ENCODE measurements around the gene KCNK18. TPM values are rescaled to one million over a fixed set of nuclear protein-coding genes. Genes with fewer than 3 reads are reported as not detected.
A peak's percentile ranks its signal among the peaks of the same experiment; 100 is the strongest.

KCNK18 gene
- total RNA-seq, 1 experiment from 2014 or later: not detected

DNA sequence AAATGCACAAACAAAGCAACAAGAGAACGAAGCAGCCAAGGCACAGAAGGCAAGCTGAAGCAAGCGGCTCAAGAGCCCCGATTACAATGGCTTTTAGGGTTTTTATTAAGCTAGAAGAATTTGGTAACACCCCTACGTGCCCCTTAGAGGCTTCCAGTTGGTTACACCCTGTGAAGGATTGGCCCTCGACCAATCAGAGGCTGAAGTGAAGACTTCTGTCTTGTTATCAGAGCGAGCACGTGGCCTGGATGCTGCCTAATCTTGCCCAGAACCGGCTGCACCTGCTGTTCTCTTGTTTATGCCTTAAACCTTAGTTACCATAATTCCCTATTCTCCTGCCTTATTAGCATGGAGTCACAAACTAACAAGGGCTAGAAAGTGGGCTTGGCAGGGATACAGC lies 21.4 kb downstream of the KCNK18 start:
- intact Hi-C loops (cut with micrococcal nuclease): loop anchor here (5.0 to 10.0 kb wide), 2 partner anchors 256 to 1024 kb away; no protein-coding TSS in a partner anchor
- ChIA-PET CTCF (interaction anchor here (0.9 to 7.2 kb wide), 6 partner anchors 11 to 99 kb away, joined by 4 to 170 read pairs (median 26); no protein-coding TSS in a partner anchor), POLR2A (interaction anchor here (4.1 kb wide), 1 partner anchor 98 kb away, joined by 53 read pairs; no protein-coding TSS in a partner anchor)
- no peak overlapping the region for H3K27ac Mint-ChIP-seq (ENCODE audit: low read depth, unreplicated experiment)
- BruUV-seq (replicated peaks): no TSS peak
- no peaks in the 10 kb centered on the region for H3K4me1 Mint-ChIP-seq (ENCODE audit: insufficient read depth, unreplicated experiment)
- DNase-seq (ENCODE audit: unreplicated experiment): no peak
- TF ChIP-seq, protein P1, sequence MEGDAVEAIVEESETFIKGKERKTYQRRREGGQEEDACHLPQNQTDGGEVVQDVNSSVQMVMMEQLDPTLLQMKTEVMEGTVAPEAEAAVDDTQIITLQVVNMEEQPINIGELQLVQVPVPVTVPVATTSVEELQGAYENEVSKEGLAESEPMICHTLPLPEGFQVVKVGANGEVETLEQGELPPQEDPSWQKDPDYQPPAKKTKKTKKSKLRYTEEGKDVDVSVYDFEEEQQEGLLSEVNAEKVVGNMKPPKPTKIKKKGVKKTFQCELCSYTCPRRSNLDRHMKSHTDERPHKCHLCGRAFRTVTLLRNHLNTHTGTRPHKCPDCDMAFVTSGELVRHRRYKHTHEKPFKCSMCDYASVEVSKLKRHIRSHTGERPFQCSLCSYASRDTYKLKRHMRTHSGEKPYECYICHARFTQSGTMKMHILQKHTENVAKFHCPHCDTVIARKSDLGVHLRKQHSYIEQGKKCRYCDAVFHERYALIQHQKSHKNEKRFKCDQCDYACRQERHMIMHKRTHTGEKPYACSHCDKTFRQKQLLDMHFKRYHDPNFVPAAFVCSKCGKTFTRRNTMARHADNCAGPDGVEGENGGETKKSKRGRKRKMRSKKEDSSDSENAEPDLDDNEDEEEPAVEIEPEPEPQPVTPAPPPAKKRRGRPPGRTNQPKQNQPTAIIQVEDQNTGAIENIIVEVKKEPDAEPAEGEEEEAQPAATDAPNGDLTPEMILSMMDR (IDR thresholded peaks at IDR 0.05; ENCODE audit: unreplicated experiment): no peak
- H3K9me3 Mint-ChIP-seq (ENCODE audit: unreplicated experiment): no peaks in the 10 kb centered on the region
- peaks cover 6% of the 10 kb centered on the region for H3K36me3 Mint-ChIP-seq (ENCODE audit: insufficient read depth, unreplicated experiment)
- peaks cover 14% of the 10 kb centered on the region for H3K27me3 Mint-ChIP-seq (ENCODE audit: insufficient read depth, unreplicated experiment)
- no peak overlapping the region for H3K4me3 Mint-ChIP-seq (ENCODE audit: unreplicated experiment)

DNA sequence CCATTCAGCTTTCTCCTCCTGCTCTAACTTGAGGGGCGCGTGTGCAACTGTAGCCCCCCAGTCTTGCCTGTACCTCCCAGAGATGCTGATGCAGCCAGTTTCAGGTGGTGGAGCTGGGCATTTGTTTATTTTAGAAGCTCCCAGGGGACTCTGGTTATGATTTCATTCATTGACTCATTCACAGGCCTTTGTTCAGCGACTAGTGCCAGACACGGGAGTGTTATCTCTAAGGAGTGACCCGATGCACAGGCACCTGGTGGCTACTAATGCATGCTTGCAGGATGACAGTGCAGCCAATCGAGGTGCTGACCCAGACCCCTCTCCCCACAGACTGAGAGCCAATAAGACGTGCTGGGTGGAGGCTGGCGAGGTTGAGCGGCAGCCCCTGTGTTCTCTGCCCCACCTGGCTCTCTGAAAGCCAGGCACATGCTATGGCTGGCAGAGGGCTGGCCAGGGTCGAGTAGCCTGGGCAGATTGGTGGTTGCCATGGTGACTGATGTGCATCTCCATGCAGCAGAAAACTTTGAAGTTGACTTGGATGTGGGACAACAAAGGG lies 23.9 kb downstream of the KCNK18 start:
- H3K27me3 Mint-ChIP-seq (ENCODE audit: insufficient read depth, unreplicated experiment): no peaks in the 10 kb centered on the region
- DNase-seq (ENCODE audit: unreplicated experiment): peak; percentile 50
- POLR2A ChIA-PET: no interaction called here
- BruUV-seq (replicated peaks): no TSS peak
- no peaks in the 10 kb centered on the region for H3K9me3 Mint-ChIP-seq (ENCODE audit: unreplicated experiment)
- CTCF ChIA-PET: interaction anchor here (0.7 to 7.2 kb wide), 2 partner anchors 96 to 762 kb away, joined by 4 to 170 read pairs; no protein-coding TSS in a partner anchor
- H3K36me3 Mint-ChIP-seq (ENCODE audit: insufficient read depth, unreplicated experiment): peaks cover 6% of the 10 kb centered on the region
- H3K27ac Mint-ChIP-seq (ENCODE audit: low read depth, unreplicated experiment): peak overlapping the region; percentile 89
- TF ChIP-seq, protein P1 (IDR thresholded peaks at IDR 0.05; ENCODE audit: unreplicated experiment): no peak
- intact Hi-C loops (cut with micrococcal nuclease): no loop called here
- H3K4me1 Mint-ChIP-seq (ENCODE audit: insufficient read depth, unreplicated experiment): no peaks in the 10 kb centered on the region
- no peak overlapping the region for H3K4me3 Mint-ChIP-seq (ENCODE audit: unreplicated experiment)

DNA sequence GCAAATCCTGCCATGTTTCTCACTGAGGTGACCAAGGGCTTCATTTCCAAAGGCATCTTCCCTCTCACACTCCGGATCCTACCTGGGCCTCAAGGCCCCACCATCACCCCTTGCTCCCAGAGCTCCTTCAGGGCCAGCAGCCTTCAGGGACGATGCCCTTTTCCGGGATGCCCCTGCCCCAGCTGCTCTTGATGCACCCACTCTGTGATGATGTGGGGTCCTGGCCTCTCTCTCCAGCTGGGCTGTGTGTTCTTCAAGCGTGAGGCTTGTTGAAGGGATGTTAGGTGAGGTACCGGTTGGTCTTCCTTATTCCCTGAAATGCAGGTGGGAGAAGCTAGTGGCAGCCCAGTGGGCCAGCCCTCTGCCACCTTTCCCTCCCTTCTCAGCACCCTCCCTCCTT lies 25.3 kb downstream of the KCNK18 start:
- DNase-seq (ENCODE audit: unreplicated experiment): no peak
- Mint-ChIP-seq H3K9me3 (ENCODE audit: unreplicated experiment) (no peaks in the 10 kb centered on the region), H3K36me3 (ENCODE audit: insufficient read depth, unreplicated experiment) (peaks cover 6% of the 10 kb centered on the region), H3K27ac (ENCODE audit: low read depth, unreplicated experiment) (no peak overlapping the region), H3K4me3 (ENCODE audit: unreplicated experiment) (no peak overlapping the region), H3K27me3 (ENCODE audit: insufficient read depth, unreplicated experiment) (peaks cover 11% of the 10 kb centered on the region), H3K4me1 (ENCODE audit: insufficient read depth, unreplicated experiment) (no peaks in the 10 kb centered on the region)
- intact Hi-C loops (cut with micrococcal nuclease): no loop called here
- POLR2A ChIA-PET: interaction anchor here (0.6 kb wide), 1 partner anchor 47 kb away, joined by 3 read pairs; no protein-coding TSS in a partner anchor
- BruUV-seq (replicated peaks): no TSS peak
- TF ChIP-seq, protein P1 (IDR thresholded peaks at IDR 0.05; ENCODE audit: unreplicated experiment): no peak
- CTCF ChIA-PET: interaction anchor here (2.9 kb wide), 1 partner anchor 97 kb away, joined by 15 read pairs; no protein-coding TSS in a partner anchor

DNA sequence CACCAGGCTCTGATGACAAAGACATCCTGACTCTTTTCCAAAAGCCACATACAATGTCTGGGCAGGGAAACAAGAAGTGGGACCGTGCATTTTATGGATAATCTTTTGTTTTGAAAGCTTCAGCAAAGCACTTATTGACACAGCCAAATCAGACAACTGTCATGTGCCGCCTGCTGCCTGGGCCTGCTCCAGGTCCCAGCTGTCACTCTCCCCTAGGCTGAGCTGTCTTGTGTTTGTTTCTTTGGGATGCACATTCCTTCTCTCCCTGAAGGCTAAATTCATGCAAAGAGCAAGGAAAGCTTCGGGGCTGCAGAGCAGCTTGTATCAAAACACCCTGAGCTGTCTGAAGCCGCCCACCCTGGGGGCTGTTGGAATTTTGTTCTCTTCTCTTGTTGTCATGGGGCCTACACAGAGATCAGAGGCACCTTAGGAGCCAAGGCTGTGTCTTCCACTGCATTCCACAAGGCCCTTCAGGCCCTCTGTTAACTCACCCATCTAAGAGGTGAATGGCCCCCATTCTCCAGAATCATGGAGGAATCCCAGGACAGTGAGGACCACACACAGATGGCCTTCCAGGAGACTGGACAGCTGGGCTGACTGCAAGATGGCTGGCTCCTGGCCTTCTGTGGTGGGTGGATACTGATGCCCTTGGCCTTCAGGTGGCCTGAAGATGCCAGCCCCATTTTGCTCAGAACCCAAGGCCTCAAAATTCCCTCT lies 25.8 kb downstream of the KCNK18 start:
- CTCF ChIA-PET: interaction anchor here (0.9 to 2.9 kb wide), 3 partner anchors 23 to 96 kb away, joined by 3 to 15 read pairs (median 3); no protein-coding TSS in a partner anchor
- no peaks in the 10 kb centered on the region for H3K9me3 Mint-ChIP-seq (ENCODE audit: unreplicated experiment)
- intact Hi-C loops (cut with micrococcal nuclease): no loop called here

More for the DNA sequence above, 25.8 kb downstream of the KCNK18 start:
- DNase-seq (ENCODE audit: unreplicated experiment): no peak
- H3K4me3 Mint-ChIP-seq (ENCODE audit: unreplicated experiment): no peak overlapping the region
- no TSS peak for BruUV-seq (replicated peaks)
- TF ChIP-seq, protein P1 (IDR thresholded peaks at IDR 0.05; ENCODE audit: unreplicated experiment): no peak
- peaks cover 6% of the 10 kb centered on the region for H3K36me3 Mint-ChIP-seq (ENCODE audit: insufficient read depth, unreplicated experiment)
- H3K4me1 Mint-ChIP-seq (ENCODE audit: insufficient read depth, unreplicated experiment): no peaks in the 10 kb centered on the region
- H3K27me3 Mint-ChIP-seq (ENCODE audit: insufficient read depth, unreplicated experiment): peaks cover 17% of the 10 kb centered on the region
- POLR2A ChIA-PET: no interaction called here
- H3K27ac Mint-ChIP-seq (ENCODE audit: low read depth, unreplicated experiment): no peak overlapping the region
